Astrocyte (in vitro differentiated cells and primary cell): ENCODE data around the gene SEMA6A.

Experiments
- EZH2 ChIP-seq: IDR thresholded peaks from 2 replicates; pipeline ENCODE4 v1.6.1; 2012; ENCODE audit warnings: mild to moderate bottlenecking, low read length, inconsistent platforms; ENCODE audit not compliant: insufficient read depth
- TF ChIP-seq, protein P1 (sequence below): IDR thresholded peaks from 2 replicates; pipeline ENCODE4 v1.5.1; 2011; ENCODE audit warnings: low read depth, mild to moderate bottlenecking, inconsistent platforms, low read length, moderate library complexity; ENCODE audit not compliant: insufficient read depth

GRCh38 chr5:116438979-116439554 is 135.6 kb downstream of the SEMA6A start:
- TF ChIP-seq, protein P1, sequence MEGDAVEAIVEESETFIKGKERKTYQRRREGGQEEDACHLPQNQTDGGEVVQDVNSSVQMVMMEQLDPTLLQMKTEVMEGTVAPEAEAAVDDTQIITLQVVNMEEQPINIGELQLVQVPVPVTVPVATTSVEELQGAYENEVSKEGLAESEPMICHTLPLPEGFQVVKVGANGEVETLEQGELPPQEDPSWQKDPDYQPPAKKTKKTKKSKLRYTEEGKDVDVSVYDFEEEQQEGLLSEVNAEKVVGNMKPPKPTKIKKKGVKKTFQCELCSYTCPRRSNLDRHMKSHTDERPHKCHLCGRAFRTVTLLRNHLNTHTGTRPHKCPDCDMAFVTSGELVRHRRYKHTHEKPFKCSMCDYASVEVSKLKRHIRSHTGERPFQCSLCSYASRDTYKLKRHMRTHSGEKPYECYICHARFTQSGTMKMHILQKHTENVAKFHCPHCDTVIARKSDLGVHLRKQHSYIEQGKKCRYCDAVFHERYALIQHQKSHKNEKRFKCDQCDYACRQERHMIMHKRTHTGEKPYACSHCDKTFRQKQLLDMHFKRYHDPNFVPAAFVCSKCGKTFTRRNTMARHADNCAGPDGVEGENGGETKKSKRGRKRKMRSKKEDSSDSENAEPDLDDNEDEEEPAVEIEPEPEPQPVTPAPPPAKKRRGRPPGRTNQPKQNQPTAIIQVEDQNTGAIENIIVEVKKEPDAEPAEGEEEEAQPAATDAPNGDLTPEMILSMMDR, result no peak
- no peak for TF ChIP-seq EZH2
